Heart right ventricle (tissue), 16 donors: ENCODE data around the gene MFAP4. TPM values are rescaled to one million over a fixed set of nuclear protein-coding genes. Genes with fewer than 3 reads are reported as not detected.
A peak's percentile ranks its signal among the peaks of the same experiment; 100 is the strongest.

ENCODE experiments used
- ATAC-seq, 8 donors: fragments of 200-7000 bp; cut with Tn5 transposase; one replicate each; pipeline ENCODE4 v1.9.1; 2020; ENCODE audit warnings: mild to moderate bottlenecking in 8 of 8, moderate library complexity in 8 of 8, moderate number of reproducible peaks in 1 of 8
- DNase-seq, 2 donors: peaks; one replicate each; pipeline ENCODE4 v3.0.0-alpha.2; 2020
- H3K27ac ChIP-seq, 10 donors: fragments of 200-600 bp; sonication (generic) in 2 of 10; one replicate each; pipeline versions ENCODE4 v1.5.0 to v1.8.0; 2020 to 2022; ENCODE audit warnings: mild to moderate bottlenecking in 3 of 10
- H3K27me3 ChIP-seq, 7 donors: fragments of 200-600 bp; one replicate each; pipeline ENCODE4 v1.8.0; 2021 to 2022; ENCODE audit warnings: mild to moderate bottlenecking in 2 of 7
- H3K36me3 ChIP-seq, 9 donors: fragments of 200-600 bp; sonication (generic) in 1 of 9; one replicate each; pipeline versions ENCODE4 v1.5.0 to v1.8.0; 2020 to 2022; ENCODE audit warnings: mild to moderate bottlenecking in 2 of 9
- H3K4me1 ChIP-seq, 9 donors: fragments of 200-600 bp; sonication (generic) in 1 of 9; one replicate each; pipeline versions ENCODE4 v1.5.0 to v1.8.0; 2020 to 2022; ENCODE audit warnings: mild to moderate bottlenecking in 4 of 9
- H3K4me3 ChIP-seq, 10 donors: fragments of 200-600 bp; sonication (generic) in 2 of 10; one replicate each; pipeline versions ENCODE4 v1.5.0 to v1.8.0; 2020 to 2022; ENCODE audit warnings: mild to moderate bottlenecking in 7 of 10, moderate library complexity in 2 of 10
- H3K9me3 ChIP-seq, 11 donors: fragments of 200-600 bp in 10 of 11; sonication (generic) in 2 of 11; one replicate each; pipeline versions ENCODE4 v1.5.0 to v1.8.0; 2013 to 2022; ENCODE audit warnings: mild to moderate bottlenecking in 2 of 11, control low read depth in 1 of 11, moderate library complexity in 1 of 11
- WGBS, 2 donors: extraction: QIAGEN DNeasy Blood & Tissue Kit; methylation state at CpG; one replicate each; pipeline ENCODE4 v1.1.7; 2013; ENCODE audit warnings: inconsistent platforms in 1 of 2; 5-methylcytosine and 5-hydroxymethylcytosine counted together
- intact Hi-C, 10 donors: fragments of 100-400 bp; cut with DNase I; formaldehyde crosslinking; loops; one replicate each; pipeline versions ENCODE4 v1.11.1 to v1.14.2; 2022
- polyA plus RNA-seq, 2 donors: library from polyadenylated mRNA; stranded (reverse); fragments of 200-250 nt; gene quantifications; one replicate each; pipeline ENCODE4 v1.2.3, GENCODE V29; 2013
- total RNA-seq, 10 donors: library from RNA; stranded (reverse); fragmentation: NEBNext Ultra II Directional in 3 of 10; extraction: Animal tissue kit (Norgen Biotek cat#: 25700) in 3 of 10; gene quantifications; one replicate each; pipeline versions ENCODE4 v1.2.1 to v1.2.4, GENCODE V29; 2021 to 2023
- TF ChIP-seq, protein P1 (sequence below), 9 donors: fragments of 200-600 bp; sonication (generic) in 2 of 9; IDR thresholded peaks; one replicate each; pipeline versions ENCODE4 v1.5.0 to v1.8.0; 2021 to 2022; ENCODE audit warnings: antibody characterized with exemption in 9 of 9, mild to moderate bottlenecking in 5 of 9, moderate library complexity in 1 of 9
- donor health status: Arrhythmogenic right ventricular cardiomyopathy.
- donor health status: ischemic (EF 13 %, LVEDD 7.1; RV severe dilation, severe dysfunction).
- donor health status: healthy with polysubstance abuse.
- donor health status: DM: no; HTN: yes; CAD: no.
- donor health status: DM: no; HTN: no; CAD: no.
- donor health status: ischemic (EF 25% LVEDD 6.9; RV normal size, moderate dysfunction).
- donor health status: ischemic (EF 25% LVEDD 5.7; RV mildly dilated, moderate dysfunction).
- donor health status: healthy.
- donor health status: DM: yes; HTN: yes; CAD: no.
- donor health status: Ischemic cardiomyopathy.
- donor health status: ischemic (EF 35%, LVEDD 5.7; RV mildly dilated, moderate dysfunction).
- donor health status: nonischemic (EF 11% LVEDD 7.7; RV severe dilation, severe dysfunction).
- donor health status: DM: yes; HTN: yes; CAD: no.
- donor health status: PGD.
- donor health status: ischemic (EF 29% LVEDD 5.4; RV normal size, mild dysfunction).
- donor health status: nonischemic (EF 23%, LVEDD 6.1; RV moderate dilation, normal function).

Gene MFAP4
- total and polyA plus RNA-seq, 12 donors = 15.4 to 101 (median 41.6) TPM

DNA sequence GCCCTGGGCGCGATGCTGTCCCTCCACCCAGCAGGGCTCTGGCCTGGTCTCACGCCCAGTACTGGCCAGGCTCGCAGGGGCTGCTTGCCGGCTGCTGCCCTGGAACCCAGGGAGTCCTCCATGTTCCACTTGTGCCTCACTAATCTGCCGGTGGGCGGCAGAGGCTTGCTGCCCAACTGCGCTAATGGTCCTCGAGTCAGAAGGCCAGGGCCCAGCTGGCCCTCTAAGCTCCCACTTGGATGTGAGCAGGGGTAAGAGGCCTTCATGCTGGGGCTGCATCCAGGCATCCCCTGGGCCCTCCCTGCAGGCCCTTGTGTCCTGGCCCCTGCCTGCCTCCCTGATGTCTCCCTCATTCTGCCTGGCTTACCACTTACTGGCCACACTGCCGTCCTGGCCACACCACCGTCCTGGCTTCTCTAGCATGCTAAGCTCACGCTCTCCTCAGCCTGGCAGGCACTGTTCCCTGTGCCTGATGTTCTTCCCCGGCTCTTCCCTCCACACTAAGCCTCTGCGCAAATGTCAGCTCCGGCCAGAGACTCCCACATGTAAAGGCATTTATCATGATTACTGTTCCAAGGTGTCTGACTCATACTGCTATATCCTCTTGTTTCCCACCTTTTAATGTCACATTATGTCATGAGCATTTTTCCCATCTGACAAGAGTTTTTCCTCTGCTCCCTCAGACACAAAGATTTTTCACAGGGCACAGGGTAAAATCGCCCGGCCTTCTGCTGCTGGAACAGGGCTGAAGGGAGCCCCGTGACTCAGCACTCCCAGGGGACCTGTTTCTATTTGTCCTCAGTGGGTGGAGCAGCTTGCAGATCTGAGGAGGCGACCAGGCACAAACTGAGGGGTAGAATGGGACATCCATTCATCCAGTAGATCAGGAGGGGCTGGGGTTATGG lies 40.4 kb downstream of the MFAP4 start:
- WGBS, 2 donors = 56 to 65% methylated on average over 19 of the region's 19 CpGs

DNA sequence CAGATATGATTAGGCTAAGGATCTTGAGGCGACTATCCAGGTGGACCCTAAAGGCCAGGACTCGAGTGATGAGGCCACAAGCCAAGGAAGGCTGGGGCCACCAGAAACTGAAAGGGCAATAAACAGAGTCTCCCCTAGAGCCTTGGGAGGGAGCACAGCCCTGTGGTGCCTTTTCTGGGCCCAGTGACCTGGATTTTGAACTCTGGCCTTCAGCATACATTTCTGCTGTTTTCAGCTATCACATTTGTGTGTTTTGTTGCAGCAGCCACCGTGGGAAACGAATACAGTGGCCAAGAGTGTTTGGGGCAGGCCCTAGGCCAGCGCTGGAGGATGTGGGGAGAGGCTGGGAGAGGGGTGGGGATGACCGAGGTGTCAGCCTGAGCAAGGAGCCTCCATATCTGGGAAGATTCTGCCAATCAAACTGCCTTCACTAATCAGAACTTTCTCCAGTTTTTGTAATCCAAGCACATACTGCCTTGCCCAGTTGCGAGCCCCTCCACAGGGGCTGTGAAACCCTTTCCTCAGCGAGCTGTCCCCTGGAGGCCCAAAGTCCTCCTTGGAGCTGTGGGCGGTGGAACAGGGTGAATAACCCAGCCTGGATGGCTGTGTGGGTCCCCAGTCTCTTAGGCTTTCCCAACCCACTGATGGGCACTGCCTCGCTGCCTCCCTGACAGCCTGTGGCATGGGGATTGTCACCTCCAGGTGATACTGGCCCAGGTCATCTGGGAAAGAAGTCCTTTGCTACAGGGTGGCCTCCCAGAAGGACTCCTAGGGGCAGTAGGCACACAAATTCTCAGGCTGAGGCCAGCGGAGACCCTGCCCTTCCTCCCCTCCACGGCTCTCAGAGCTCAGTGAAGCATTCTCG lies 41.3 kb downstream of the MFAP4 start:
- Histone ChIP-seq H3K27me3 (no peaks in the 10 kb centered on the region), H3K4me1 (peaks cover 11 to 59% (median 39%) of the 10 kb centered on the region in 9 donors), H3K4me3 (no peak overlapping the region), H3K36me3 (no peaks in the 10 kb centered on the region), H3K9me3 (no peaks in the 10 kb centered on the region), H3K27ac (peak overlapping the region in 9 of 10 donors; percentile 46 to 84 (median 77))
- TF ChIP-seq, protein P1, sequence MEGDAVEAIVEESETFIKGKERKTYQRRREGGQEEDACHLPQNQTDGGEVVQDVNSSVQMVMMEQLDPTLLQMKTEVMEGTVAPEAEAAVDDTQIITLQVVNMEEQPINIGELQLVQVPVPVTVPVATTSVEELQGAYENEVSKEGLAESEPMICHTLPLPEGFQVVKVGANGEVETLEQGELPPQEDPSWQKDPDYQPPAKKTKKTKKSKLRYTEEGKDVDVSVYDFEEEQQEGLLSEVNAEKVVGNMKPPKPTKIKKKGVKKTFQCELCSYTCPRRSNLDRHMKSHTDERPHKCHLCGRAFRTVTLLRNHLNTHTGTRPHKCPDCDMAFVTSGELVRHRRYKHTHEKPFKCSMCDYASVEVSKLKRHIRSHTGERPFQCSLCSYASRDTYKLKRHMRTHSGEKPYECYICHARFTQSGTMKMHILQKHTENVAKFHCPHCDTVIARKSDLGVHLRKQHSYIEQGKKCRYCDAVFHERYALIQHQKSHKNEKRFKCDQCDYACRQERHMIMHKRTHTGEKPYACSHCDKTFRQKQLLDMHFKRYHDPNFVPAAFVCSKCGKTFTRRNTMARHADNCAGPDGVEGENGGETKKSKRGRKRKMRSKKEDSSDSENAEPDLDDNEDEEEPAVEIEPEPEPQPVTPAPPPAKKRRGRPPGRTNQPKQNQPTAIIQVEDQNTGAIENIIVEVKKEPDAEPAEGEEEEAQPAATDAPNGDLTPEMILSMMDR (IDR thresholded peaks at IDR 0.05) = no peak
- 85% methylated on average over 13 of the region's 13 CpGs for WGBS, 2 donors
- no peak for DNase-seq
- ATAC-seq = no peak
- intact Hi-C loops = no loop called here

More for the DNA sequence above, 40.4 kb downstream of the MFAP4 start:
- H3K27me3 ChIP-seq = no peaks in the 10 kb centered on the region
- TF ChIP-seq, protein P1 (IDR thresholded peaks at IDR 0.05) = no peak
- intact Hi-C loops = no loop called here
- H3K27ac ChIP-seq = peak overlapping the region in 9 of 10 donors; percentile 46 to 84 (median 77)
- ATAC-seq = peak; percentile 50 to 86 (median 78)
- H3K4me3 ChIP-seq = no peak overlapping the region
- no peaks in the 10 kb centered on the region for H3K9me3 ChIP-seq
- H3K4me1 ChIP-seq = peaks cover 11 to 59% (median 39%) of the 10 kb centered on the region in 9 donors
- DNase-seq = peak; percentile 67 to 85
- no peaks in the 10 kb centered on the region for H3K36me3 ChIP-seq

- no peaks in the 10 kb centered on the region for H3K9me3 ChIP-seq
- no peaks in the 10 kb centered on the region for H3K27me3 ChIP-seq
- WGBS, 2 donors = 93 to 94% methylated on average over 7 of the region's 7 CpGs
- peaks cover 11 to 59% (median 39%) of the 10 kb centered on the region in 9 donors for H3K4me1 ChIP-seq
- ATAC-seq = no peak
- no peak for DNase-seq
- H3K27ac ChIP-seq = no peak overlapping the region
- TF ChIP-seq, protein P1 (IDR thresholded peaks at IDR 0.05) = no peak
- H3K36me3 ChIP-seq = no peaks in the 10 kb centered on the region
- no peak overlapping the region for H3K4me3 ChIP-seq
- intact Hi-C loops = no loop called here
Observed at GRCh38 chr17:19345067-19345460, 41.9 kb downstream of the MFAP4 start.
